ENCODE data around the gene DENND6B.

DNA sequence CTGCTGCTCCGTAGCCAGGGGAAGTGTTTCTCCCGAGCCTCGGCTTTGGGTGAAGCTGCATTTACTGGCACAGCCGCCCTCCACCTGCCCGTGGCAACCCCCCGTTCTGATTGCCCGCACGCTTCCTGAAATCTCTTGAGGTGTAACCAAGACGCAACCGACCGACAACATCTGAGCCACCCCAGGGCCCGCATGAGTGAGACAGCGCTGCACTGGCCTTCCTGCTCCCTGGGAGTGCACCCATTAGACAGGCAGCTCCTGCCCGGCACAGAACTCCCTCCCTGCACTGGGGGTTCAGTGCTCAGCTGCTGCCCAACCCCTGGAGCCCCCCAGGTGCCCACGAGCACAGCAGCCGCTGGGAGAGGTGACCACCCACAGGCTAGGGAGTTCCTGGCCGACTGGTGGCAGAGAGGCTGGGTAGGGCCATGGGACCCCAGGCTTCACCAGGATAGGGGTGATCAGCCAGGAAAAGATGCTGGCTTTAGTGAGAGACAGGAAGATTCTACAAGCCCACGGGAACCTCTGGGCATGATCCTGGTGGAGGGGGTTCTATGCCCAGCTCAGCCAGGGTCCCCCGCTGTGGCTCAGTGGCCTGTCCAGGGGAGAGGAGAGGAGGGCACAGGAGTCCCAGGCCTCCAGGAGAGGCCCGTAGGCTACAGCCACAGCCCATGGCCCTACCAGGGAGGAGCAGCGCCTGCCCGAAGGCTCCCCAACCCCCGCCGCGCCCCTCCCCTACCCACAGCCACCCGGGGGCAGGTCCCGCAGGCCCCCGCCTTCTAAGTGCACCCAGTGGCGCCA is 34.0 kb downstream of the DENND6B start:
- TF ChIP-seq, protein P1, sequence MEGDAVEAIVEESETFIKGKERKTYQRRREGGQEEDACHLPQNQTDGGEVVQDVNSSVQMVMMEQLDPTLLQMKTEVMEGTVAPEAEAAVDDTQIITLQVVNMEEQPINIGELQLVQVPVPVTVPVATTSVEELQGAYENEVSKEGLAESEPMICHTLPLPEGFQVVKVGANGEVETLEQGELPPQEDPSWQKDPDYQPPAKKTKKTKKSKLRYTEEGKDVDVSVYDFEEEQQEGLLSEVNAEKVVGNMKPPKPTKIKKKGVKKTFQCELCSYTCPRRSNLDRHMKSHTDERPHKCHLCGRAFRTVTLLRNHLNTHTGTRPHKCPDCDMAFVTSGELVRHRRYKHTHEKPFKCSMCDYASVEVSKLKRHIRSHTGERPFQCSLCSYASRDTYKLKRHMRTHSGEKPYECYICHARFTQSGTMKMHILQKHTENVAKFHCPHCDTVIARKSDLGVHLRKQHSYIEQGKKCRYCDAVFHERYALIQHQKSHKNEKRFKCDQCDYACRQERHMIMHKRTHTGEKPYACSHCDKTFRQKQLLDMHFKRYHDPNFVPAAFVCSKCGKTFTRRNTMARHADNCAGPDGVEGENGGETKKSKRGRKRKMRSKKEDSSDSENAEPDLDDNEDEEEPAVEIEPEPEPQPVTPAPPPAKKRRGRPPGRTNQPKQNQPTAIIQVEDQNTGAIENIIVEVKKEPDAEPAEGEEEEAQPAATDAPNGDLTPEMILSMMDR (IDR thresholded peaks at IDR 0.05; ENCODE audit: low read depth, low read length) = no peak
- no peak for TF ChIP-seq POLR2A (IDR thresholded peaks at IDR 0.05; ENCODE audit: extremely low read depth, insufficient read length)
- TF ChIP-seq MYC (IDR thresholded peaks at IDR 0.05; ENCODE audit: low read depth, low read length) = no peak
